H1 (cell line): Measurements from ENCODE around the gene RNF125. TPM values are rescaled to one million over a fixed set of nuclear protein-coding genes. Genes with fewer than 3 reads are reported as not detected.
A peak's percentile ranks its signal among the peaks of the same experiment; 100 is the strongest.

ENCODE experiments used
- CREB1 ChIP-seq: IDR thresholded peaks from 2 replicates; pipeline ENCODE4 v1.6.1; 2012; ENCODE audit warnings: inconsistent platforms
- CTBP2 ChIP-seq: IDR thresholded peaks from 2 replicates; pipeline ENCODE4 v1.7.0; 2011; ENCODE audit warnings: borderline replicate concordance, mild to moderate bottlenecking, moderate library complexity, mixed read lengths, low read length; ENCODE audit not compliant: insufficient read depth, insufficient read length
- EP300 ChIP-seq, 2 experiments: IDR thresholded peaks; 1 replicate in 1 of 2; 2 replicates in 1 of 2; pipeline ENCODE4 v1.6.1; 2011 to 2012; ENCODE audit warnings: low read depth in 2 of 2, low read length in 2 of 2, mild to moderate bottlenecking in 2 of 2, borderline replicate concordance in 1 of 2, inconsistent platforms in 1 of 2, moderate library complexity in 1 of 2
- HDAC2 ChIP-seq, 2 experiments: fragments of 300-600 bp in 1 of 2; sonication (generic) in 1 of 2; IDR thresholded peaks; 2 replicates each; pipeline ENCODE4 v1.6.1; 2011 to 2012; ENCODE audit warnings: low read depth in 2 of 2, low read length in 2 of 2, mild to moderate bottlenecking in 2 of 2, moderate library complexity in 2 of 2, borderline replicate concordance in 1 of 2, inconsistent platforms in 1 of 2
- JUN ChIP-seq: IDR thresholded peaks from 2 replicates; pipeline ENCODE4 v1.6.1; 2011; ENCODE audit warnings: low read depth, mild to moderate bottlenecking, improper control_type of control experiment, low read length
- KDM1A ChIP-seq: fragments of 200-600, 300-600 bp; sonication (generic); IDR thresholded peaks from 2 replicates; pipeline ENCODE4 v1.7.1; 2016; ENCODE audit warnings: mild to moderate bottlenecking, low read length, borderline replicate concordance
- KDM5A ChIP-seq: fragments of 200-600 bp; IDR thresholded peaks from 2 replicates; pipeline ENCODE4 v1.7.1; 2012; ENCODE audit warnings: mild to moderate bottlenecking, low read length, inconsistent platforms, mixed read lengths
- MAFK ChIP-seq: IDR thresholded peaks from 2 replicates; pipeline ENCODE4 v1.6.1; 2012; ENCODE audit warnings: low read depth, mild to moderate bottlenecking, improper control_type of control experiment, low read length
- NRF1 ChIP-seq: IDR thresholded peaks from 2 replicates; pipeline ENCODE4 v1.6.1; 2011; ENCODE audit warnings: mild to moderate bottlenecking, low read depth, low read length, improper control_type of control experiment
- RAD21 ChIP-seq, 2 experiments: IDR thresholded peaks in 1 of 2; conservative IDR thresholded peaks in 1 of 2; 2 replicates each; pipeline ENCODE4 v1.6.1; 2011; ENCODE audit warnings: low read depth in 2 of 2, low read length in 2 of 2, improper control_type of control experiment in 1 of 2, inconsistent platforms in 1 of 2, mild to moderate bottlenecking in 1 of 2, moderate library complexity in 1 of 2
- RBBP5 ChIP-seq: IDR thresholded peaks from 2 replicates; pipeline ENCODE4 v1.7.1; 2012; ENCODE audit warnings: low read depth, mild to moderate bottlenecking, inconsistent platforms, low read length, moderate library complexity, borderline replicate concordance
- RNF2 ChIP-seq: fragments of 200-900, 300-1000 bp; sonication (generic); IDR thresholded peaks from 2 replicates; pipeline ENCODE4 v1.7.1; 2016; ENCODE audit warnings: borderline replicate concordance, low read depth, mild to moderate bottlenecking, antibody characterized with exemption, low read length; ENCODE audit not compliant: poor library complexity, severe bottlenecking; ENCODE audit errors: missing control alignments
- SIN3A ChIP-seq, 2 experiments: IDR thresholded peaks in 1 of 2; conservative IDR thresholded peaks in 1 of 2; 2 replicates each; pipeline ENCODE4 v1.6.1; 2011 to 2012; ENCODE audit warnings: low read length in 2 of 2, improper control_type of control experiment in 1 of 2, low read depth in 1 of 2, mild to moderate bottlenecking in 1 of 2
- SP4 ChIP-seq: IDR thresholded peaks from 2 replicates; pipeline ENCODE4 v1.6.1; 2012; ENCODE audit warnings: low read length, inconsistent platforms
- SUZ12 ChIP-seq: fragments of 200-600 bp; sonication (generic); IDR thresholded peaks from 2 replicates; pipeline ENCODE4 v1.6.1; 2012; ENCODE audit warnings: mild to moderate bottlenecking, inconsistent platforms, low read length, moderate library complexity, mixed read lengths
- TAF7 ChIP-seq: optimal IDR thresholded peaks from 2 replicates; pipeline ENCODE3; 2011; ENCODE audit warnings: low read depth, mild to moderate bottlenecking, inconsistent platforms, low read length, moderate library complexity, borderline replicate concordance
- YY1 ChIP-seq: IDR thresholded peaks from 2 replicates; pipeline ENCODE4 v1.6.1; 2011; ENCODE audit warnings: low read depth, mild to moderate bottlenecking, low read length
- ZNF274 ChIP-seq: IDR thresholded peaks from 2 replicates; pipeline ENCODE4 v1.7.0; 2012; ENCODE audit warnings: low read length, borderline replicate concordance; ENCODE audit errors: extremely low read depth
- polyA plus RNA-seq, 7 experiments: library from polyadenylated mRNA; depleted of rRNA in 3 of 7; stranded (reverse) in 5 of 7; unstranded in 2 of 7; fragments of >200 nt in 5 of 7; fragments of 200-250 nt in 2 of 7; gene quantifications; 1 replicate in 5 of 7; 2 replicates in 1 of 7; 4 replicates in 1 of 7; pipeline versions ENCODE4 v1.2.1 to v1.2.3, GENCODE V29; 2011 to 2013; ENCODE audit warnings: missing spikeins in 2 of 7, mixed read lengths in 2 of 7
- total RNA-seq: library from RNA; stranded (reverse); fragmentation: NEBNext Ultra II Directional; extraction: Animal tissue kit (Norgen Biotek cat#: 25700); gene quantifications from 2 replicates; pipeline ENCODE4 v1.2.1, GENCODE V29; 2021
- TF ChIP-seq, protein P1 (sequence below): IDR thresholded peaks from 2 replicates; pipeline ENCODE4 v1.6.1; 2011; ENCODE audit warnings: low read depth, mild to moderate bottlenecking, low read length; ENCODE audit not compliant: insufficient read depth
- TF ChIP-seq, protein P2 (sequence below): IDR thresholded peaks from 2 replicates; pipeline ENCODE4 v1.6.1; 2012; ENCODE audit warnings: low read length, inconsistent platforms

The RNF125 gene
- total and polyA plus RNA-seq, 2 of the 8 experiments (the other 6 are each of a cell fraction or from before 2014, with no cell fraction given), result 14.3 to 15.2 TPM

DNA sequence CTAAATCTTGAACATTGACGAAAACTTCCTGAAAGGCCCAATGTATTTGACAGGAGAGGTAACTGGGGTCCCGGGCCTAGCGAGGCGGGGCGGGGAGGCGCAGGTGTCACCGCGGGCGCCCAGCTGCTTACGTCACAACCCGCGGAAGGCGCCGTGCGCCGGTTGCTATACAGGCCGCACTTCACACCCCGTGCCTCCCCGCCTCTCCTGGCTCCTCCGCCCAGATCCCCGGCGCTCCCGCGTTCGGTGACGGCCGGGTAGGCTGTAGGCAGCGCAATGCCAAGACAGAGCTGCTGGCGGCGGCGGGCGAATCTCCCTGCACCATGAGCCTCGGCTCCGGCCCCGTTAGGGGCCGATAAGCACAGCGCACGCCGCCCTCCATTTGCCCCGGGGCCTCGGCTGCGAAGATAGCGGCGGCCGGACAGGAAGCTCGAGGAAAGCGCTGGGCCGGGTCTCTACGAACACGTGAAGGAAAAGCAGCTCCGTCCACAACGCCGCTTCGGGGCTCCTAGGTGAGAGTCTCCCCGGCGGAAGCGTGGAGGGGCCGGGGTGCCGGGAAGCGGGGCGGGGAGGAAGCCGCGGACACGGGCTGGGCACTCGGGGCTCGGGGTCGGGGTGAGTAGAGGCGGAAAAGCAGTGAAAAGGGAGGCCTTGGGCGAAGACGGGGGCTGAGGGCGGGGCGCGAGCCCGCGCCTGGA is 73.2 kb downstream of the RNF125 start, which contains the start of gene RNF138 (continued):
- peak; percentile 91; the same call in 1 of the 2 replicates for TF ChIP-seq RBBP5
- no peak for TF ChIP-seq EP300 (IDR thresholded peaks at IDR 0.05; ENCODE audit: borderline replicate concordance in 1 of 2, low read depth in 2 of 2, low read length in 2 of 2)
- TF ChIP-seq RNF2, result no peak
- TF ChIP-seq, protein P1, sequence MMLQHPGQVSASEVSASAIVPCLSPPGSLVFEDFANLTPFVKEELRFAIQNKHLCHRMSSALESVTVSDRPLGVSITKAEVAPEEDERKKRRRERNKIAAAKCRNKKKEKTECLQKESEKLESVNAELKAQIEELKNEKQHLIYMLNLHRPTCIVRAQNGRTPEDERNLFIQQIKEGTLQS, result no peak
- no peak for TF ChIP-seq SUZ12
- TF ChIP-seq SIN3A (conservative IDR thresholded peaks at IDR 0.05 in 1 of 2, IDR thresholded peaks at IDR 0.05 in 1 of 2; ENCODE audit: low read depth in 1 of 2, low read length in 2 of 2), result peak in 1 of 2 experiments; percentile 80; a peak in 2 of 4 replicates
- TF ChIP-seq TAF7, result peak; percentile 16
- TF ChIP-seq JUN, result no peak
- TF ChIP-seq, protein P2, sequence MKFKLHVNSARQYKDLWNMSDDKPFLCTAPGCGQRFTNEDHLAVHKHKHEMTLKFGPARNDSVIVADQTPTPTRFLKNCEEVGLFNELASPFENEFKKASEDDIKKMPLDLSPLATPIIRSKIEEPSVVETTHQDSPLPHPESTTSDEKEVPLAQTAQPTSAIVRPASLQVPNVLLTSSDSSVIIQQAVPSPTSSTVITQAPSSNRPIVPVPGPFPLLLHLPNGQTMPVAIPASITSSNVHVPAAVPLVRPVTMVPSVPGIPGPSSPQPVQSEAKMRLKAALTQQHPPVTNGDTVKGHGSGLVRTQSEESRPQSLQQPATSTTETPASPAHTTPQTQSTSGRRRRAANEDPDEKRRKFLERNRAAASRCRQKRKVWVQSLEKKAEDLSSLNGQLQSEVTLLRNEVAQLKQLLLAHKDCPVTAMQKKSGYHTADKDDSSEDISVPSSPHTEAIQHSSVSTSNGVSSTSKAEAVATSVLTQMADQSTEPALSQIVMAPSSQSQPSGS, result no peak
- TF ChIP-seq YY1, result no peak
- no peak for TF ChIP-seq CTBP2
- TF ChIP-seq CREB1, result peak; percentile 96
- TF ChIP-seq KDM5A, result no peak
- no peak for TF ChIP-seq SP4
- no peak for TF ChIP-seq NRF1
- no peak for TF ChIP-seq RAD21 (IDR thresholded peaks at IDR 0.05 in 1 of 2, conservative IDR thresholded peaks at IDR 0.05 in 1 of 2; ENCODE audit: low read depth in 2 of 2, low read length in 2 of 2)
- no peak for TF ChIP-seq ZNF274
- TF ChIP-seq KDM1A, result no peak
- no peak for TF ChIP-seq HDAC2 (IDR thresholded peaks at IDR 0.05; ENCODE audit: borderline replicate concordance in 1 of 2, low read depth in 2 of 2, low read length in 2 of 2)
- TF ChIP-seq MAFK, result no peak
